T-helper 2 cell (primary cell): ENCODE results near the gene LRTM2.

Experiments
- DNase-seq, 5 experiments: peaks; one replicate each; pipeline versions ENCODE4 v3.0.0 to v3.0.0-alpha.2; 2012 to 2022

LRTM2 gene

GRCh38 chr12:1885082-1885596 lies 64.8 kb downstream of the LRTM2 start:
- no peak for DNase-seq

DNA sequence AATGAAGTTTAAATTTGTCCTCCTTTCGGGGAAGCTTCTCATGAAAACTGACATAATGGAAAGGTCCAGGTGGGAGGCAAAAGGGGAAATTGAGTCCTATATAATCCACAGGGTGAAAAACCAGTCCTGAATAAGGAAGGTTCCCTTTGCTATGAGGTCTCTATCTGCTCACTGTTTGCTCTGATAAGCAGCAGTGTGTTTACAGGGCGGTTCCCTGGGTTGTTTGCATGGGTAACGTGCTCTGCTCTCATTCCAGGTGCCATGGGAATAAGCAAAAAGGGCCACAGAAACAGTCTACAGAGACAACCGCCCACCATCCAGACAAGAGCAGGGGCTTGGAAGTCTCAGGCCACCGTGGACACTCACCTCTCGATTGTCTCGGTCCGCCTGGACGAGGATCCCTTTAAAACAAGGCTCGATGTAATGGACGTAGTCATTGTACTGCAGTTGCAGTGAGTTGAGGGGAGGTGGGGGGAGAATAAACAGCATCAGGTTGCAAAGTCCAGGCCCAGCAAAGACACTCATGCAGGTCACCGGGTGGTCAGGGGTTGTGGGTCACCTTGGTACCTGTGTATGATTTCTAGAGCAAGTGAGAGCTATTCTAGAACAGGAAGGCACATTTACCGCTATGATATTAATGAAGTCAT lies 65.4 kb downstream of the LRTM2 start:
- DNase-seq: no peak
